HEK293 (cell line): ENCODE measurements around the gene OSCAR.

Source experiments
- ATF2 ChIP-seq: fragments of 450-650 bp; formaldehyde crosslinking; IDR thresholded peaks from 2 replicates; pipeline ENCODE4 v1.5.1; 2016; ENCODE audit warnings: missing biosample characterization, missing genetic modification characterization, low read depth
- GLI4 ChIP-seq: fragments of 450-650 bp; formaldehyde crosslinking; IDR thresholded peaks from 2 replicates; pipeline ENCODE4 v1.5.1; 2016; ENCODE audit warnings: missing biosample characterization, missing genetic modification characterization
- KLF10 ChIP-seq: fragments of 450-650 bp; IDR thresholded peaks from 2 replicates; pipeline ENCODE4 v1.5.1; 2018; ENCODE audit warnings: missing biosample characterization, mild to moderate bottlenecking, missing genetic modification characterization
- KLF16 ChIP-seq: fragments of 450-650 bp; formaldehyde crosslinking; IDR thresholded peaks from 2 replicates; pipeline ENCODE4 v1.5.1; 2017; ENCODE audit warnings: missing biosample characterization, missing genetic modification characterization
- SP2 ChIP-seq: fragments of 450-650 bp; formaldehyde crosslinking; IDR thresholded peaks from 2 replicates; pipeline ENCODE4 v1.5.1; 2016; ENCODE audit warnings: missing biosample characterization, missing genetic modification characterization
- ZBTB1 ChIP-seq: fragments of 450-650 bp; formaldehyde crosslinking; IDR thresholded peaks from 2 replicates; pipeline ENCODE4 v1.5.1; 2016; ENCODE audit warnings: missing biosample characterization, missing genetic modification characterization
- ZBTB21 ChIP-seq: fragments of 450-650 bp; formaldehyde crosslinking; IDR thresholded peaks from 2 replicates; pipeline ENCODE4 v1.5.1; 2017; ENCODE audit warnings: missing biosample characterization, missing genetic modification characterization
- ZBTB48 ChIP-seq: fragments of 450-650 bp; formaldehyde crosslinking; IDR thresholded peaks from 2 replicates; pipeline ENCODE4 v1.5.1; 2016; ENCODE audit warnings: missing biosample characterization, missing genetic modification characterization
- ZEB2 ChIP-seq: fragments of 450-650 bp; formaldehyde crosslinking; IDR thresholded peaks from 2 replicates; pipeline ENCODE4 v1.5.1; 2016; ENCODE audit warnings: missing biosample characterization, missing genetic modification characterization
- ZFP3 ChIP-seq: fragments of 450-650 bp; formaldehyde crosslinking; IDR thresholded peaks from 2 replicates; pipeline ENCODE4 v1.5.1; 2016; ENCODE audit warnings: low read depth, missing biosample characterization, missing genetic modification characterization
- ZFP37 ChIP-seq: fragments of 450-650 bp; formaldehyde crosslinking; IDR thresholded peaks from 2 replicates; pipeline ENCODE4 v1.5.1; 2016; ENCODE audit warnings: missing biosample characterization, missing genetic modification characterization
- ZNF132 ChIP-seq: fragments of 450-650 bp; formaldehyde crosslinking; IDR thresholded peaks from 2 replicates; pipeline ENCODE4 v1.5.1; 2017; ENCODE audit warnings: missing biosample characterization, missing genetic modification characterization, borderline replicate concordance
- ZNF184 ChIP-seq: fragments of 450-650 bp; IDR thresholded peaks from 2 replicates; pipeline ENCODE4 v1.5.1; 2018; ENCODE audit warnings: missing biosample characterization, mild to moderate bottlenecking, missing genetic modification characterization
- ZNF23 ChIP-seq: fragments of 450-650 bp; formaldehyde crosslinking; IDR thresholded peaks from 2 replicates; pipeline ENCODE4 v1.5.1; 2016; ENCODE audit warnings: missing biosample characterization, missing genetic modification characterization, borderline replicate concordance
- ZNF335 ChIP-seq: fragments of 450-650 bp; formaldehyde crosslinking; conservative IDR thresholded peaks from 2 replicates; pipeline ENCODE4 v1.5.1; 2016; ENCODE audit warnings: missing biosample characterization, missing genetic modification characterization
- ZNF37A ChIP-seq: fragments of 450-650 bp; IDR thresholded peaks from 2 replicates; pipeline ENCODE4 v1.5.1; 2018; ENCODE audit warnings: missing biosample characterization, missing genetic modification characterization
- ZNF48 ChIP-seq: fragments of 450-650 bp; formaldehyde crosslinking; IDR thresholded peaks from 2 replicates; pipeline ENCODE4 v1.5.1; 2016; ENCODE audit warnings: missing biosample characterization, missing genetic modification characterization
- ZNF513 ChIP-seq: fragments of 450-650 bp; IDR thresholded peaks from 2 replicates; pipeline ENCODE4 v1.5.1; 2018; ENCODE audit warnings: missing biosample characterization, missing genetic modification characterization
- ZNF514 ChIP-seq: fragments of 450-650 bp; formaldehyde crosslinking; IDR thresholded peaks from 2 replicates; pipeline ENCODE4 v1.5.1; 2016; ENCODE audit warnings: missing biosample characterization, missing genetic modification characterization
- ZNF558 ChIP-seq: fragments of 450-650 bp; formaldehyde crosslinking; IDR thresholded peaks from 2 replicates; pipeline ENCODE4 v1.5.1; 2016; ENCODE audit warnings: missing biosample characterization, missing genetic modification characterization
- ZNF677 ChIP-seq: fragments of 450-650 bp; IDR thresholded peaks from 2 replicates; pipeline ENCODE4 v1.5.0; 2018; ENCODE audit warnings: missing biosample characterization, mild to moderate bottlenecking, missing genetic modification characterization, moderate library complexity
- ZNF692 ChIP-seq: fragments of 450-650 bp; formaldehyde crosslinking; IDR thresholded peaks from 2 replicates; pipeline ENCODE4 v1.5.1; 2016; ENCODE audit warnings: missing biosample characterization, missing genetic modification characterization
- ZNF768 ChIP-seq: fragments of 450-650 bp; formaldehyde crosslinking; IDR thresholded peaks from 2 replicates; pipeline ENCODE4 v1.5.1; 2018; ENCODE audit warnings: missing biosample characterization, mild to moderate bottlenecking, missing genetic modification characterization
- ZNF776 ChIP-seq: fragments of 450-650 bp; formaldehyde crosslinking; IDR thresholded peaks from 2 replicates; pipeline ENCODE4 v1.5.0; 2017; ENCODE audit warnings: missing biosample characterization, missing genetic modification characterization, borderline replicate concordance
- TF ChIP-seq, protein P1 (sequence below): fragments of 450-650 bp; formaldehyde crosslinking; IDR thresholded peaks from 2 replicates; pipeline ENCODE4 v1.5.1; 2016; ENCODE audit warnings: missing biosample characterization, missing genetic modification characterization
- TF ChIP-seq, protein P2 (sequence below): fragments of 450-650 bp; formaldehyde crosslinking; IDR thresholded peaks from 2 replicates; pipeline ENCODE4 v1.5.1; 2016; ENCODE audit warnings: missing biosample characterization, missing genetic modification characterization, low read depth
- TF ChIP-seq, protein P3 (sequence below): fragments of 450-650 bp; formaldehyde crosslinking; IDR thresholded peaks from 2 replicates; pipeline ENCODE4 v1.5.1; 2017; ENCODE audit warnings: missing biosample characterization, missing genetic modification characterization
- TF ChIP-seq, protein P4 (sequence below): fragments of 450-650 bp; formaldehyde crosslinking; conservative IDR thresholded peaks from 2 replicates; pipeline ENCODE4 v1.5.1; 2016; ENCODE audit warnings: low read depth, missing biosample characterization, missing genetic modification characterization

OSCAR gene

DNA sequence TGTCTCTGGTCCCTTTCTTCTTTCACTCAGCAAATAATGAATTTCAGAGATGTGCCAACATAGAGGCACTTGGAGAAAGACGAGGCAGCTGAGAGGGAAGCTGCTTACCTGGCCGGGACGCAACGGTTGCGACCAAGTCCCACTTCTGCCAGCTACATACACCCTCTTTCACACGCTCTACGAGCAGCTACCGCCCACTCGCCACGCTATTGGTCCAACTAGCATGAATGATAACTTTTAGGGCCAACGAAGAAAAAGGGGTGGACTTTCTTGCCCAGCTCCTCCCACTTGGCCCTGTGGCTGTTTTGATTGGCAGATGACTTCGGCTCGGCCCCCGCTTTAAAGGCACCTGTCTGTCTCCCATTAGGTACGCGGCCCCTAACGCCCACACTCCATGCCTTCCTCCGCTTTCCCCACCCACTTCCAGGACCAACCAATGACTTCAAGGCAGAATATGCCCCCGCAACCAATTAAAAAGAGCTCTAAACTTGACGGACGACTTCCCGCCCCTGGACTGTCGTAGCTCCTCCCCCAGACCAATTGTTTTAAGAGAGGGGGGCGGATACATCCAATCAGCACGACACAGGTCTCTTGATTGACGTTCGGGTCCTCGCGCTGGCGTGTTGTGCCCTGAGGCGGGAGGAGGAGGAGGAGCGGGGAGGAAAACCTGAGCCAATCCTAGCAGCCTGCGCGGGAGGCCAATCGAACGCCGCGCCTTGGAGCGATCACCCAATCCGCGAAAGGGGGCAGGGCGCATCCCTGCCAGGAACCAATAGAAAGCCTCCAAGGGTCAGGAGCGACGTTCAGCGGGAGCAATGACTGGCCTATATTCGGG is 36.5 kb upstream of the OSCAR start (continued):
- TF ChIP-seq, protein P1, sequence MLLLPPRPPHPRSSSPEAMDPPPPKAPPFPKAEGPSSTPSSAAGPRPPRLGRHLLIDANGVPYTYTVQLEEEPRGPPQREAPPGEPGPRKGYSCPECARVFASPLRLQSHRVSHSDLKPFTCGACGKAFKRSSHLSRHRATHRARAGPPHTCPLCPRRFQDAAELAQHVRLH (tag by site-specific recombination) = no peak
- TF ChIP-seq ATF2 = no peak
- TF ChIP-seq SP2 (tag by site-specific recombination) = peak; percentile 94
- TF ChIP-seq GLI4 = no peak
- no peak for TF ChIP-seq ZNF37A (tag by site-specific recombination)
- no peak for TF ChIP-seq ZNF23 (tag by site-specific recombination)
- TF ChIP-seq KLF10 = no peak
- no peak for TF ChIP-seq ZNF132 (tag by site-specific recombination)
- no peak for TF ChIP-seq ZNF48 (tag by site-specific recombination)
- TF ChIP-seq, protein P2, sequence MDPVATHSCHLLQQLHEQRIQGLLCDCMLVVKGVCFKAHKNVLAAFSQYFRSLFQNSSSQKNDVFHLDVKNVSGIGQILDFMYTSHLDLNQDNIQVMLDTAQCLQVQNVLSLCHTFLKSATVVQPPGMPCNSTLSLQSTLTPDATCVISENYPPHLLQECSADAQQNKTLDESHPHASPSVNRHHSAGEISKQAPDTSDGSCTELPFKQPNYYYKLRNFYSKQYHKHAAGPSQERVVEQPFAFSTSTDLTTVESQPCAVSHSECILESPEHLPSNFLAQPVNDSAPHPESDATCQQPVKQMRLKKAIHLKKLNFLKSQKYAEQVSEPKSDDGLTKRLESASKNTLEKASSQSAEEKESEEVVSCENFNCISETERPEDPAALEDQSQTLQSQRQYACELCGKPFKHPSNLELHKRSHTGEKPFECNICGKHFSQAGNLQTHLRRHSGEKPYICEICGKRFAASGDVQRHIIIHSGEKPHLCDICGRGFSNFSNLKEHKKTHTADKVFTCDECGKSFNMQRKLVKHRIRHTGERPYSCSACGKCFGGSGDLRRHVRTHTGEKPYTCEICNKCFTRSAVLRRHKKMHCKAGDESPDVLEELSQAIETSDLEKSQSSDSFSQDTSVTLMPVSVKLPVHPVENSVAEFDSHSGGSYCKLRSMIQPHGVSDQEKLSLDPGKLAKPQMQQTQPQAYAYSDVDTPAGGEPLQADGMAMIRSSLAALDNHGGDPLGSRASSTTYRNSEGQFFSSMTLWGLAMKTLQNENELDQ (tag by site-specific recombination) = no peak
- TF ChIP-seq ZNF513 (tag by site-specific recombination) = peak; percentile 95
- TF ChIP-seq ZNF558 (tag by site-specific recombination) = no peak
- no peak for TF ChIP-seq ZNF677 (tag by site-specific recombination)
- no peak for TF ChIP-seq KLF16 (tag by site-specific recombination)
- no peak for TF ChIP-seq ZNF184 (tag by site-specific recombination)
- no peak for TF ChIP-seq ZNF776 (tag by site-specific recombination)
- TF ChIP-seq, protein P3, sequence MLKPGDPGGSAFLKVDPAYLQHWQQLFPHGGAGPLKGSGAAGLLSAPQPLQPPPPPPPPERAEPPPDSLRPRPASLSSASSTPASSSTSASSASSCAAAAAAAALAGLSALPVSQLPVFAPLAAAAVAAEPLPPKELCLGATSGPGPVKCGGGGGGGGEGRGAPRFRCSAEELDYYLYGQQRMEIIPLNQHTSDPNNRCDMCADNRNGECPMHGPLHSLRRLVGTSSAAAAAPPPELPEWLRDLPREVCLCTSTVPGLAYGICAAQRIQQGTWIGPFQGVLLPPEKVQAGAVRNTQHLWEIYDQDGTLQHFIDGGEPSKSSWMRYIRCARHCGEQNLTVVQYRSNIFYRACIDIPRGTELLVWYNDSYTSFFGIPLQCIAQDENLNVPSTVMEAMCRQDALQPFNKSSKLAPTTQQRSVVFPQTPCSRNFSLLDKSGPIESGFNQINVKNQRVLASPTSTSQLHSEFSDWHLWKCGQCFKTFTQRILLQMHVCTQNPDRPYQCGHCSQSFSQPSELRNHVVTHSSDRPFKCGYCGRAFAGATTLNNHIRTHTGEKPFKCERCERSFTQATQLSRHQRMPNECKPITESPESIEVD (tag by site-specific recombination) = no peak
- TF ChIP-seq ZNF768 (tag by site-specific recombination) = no peak
- TF ChIP-seq ZFP37 = no peak
- TF ChIP-seq, protein P4, sequence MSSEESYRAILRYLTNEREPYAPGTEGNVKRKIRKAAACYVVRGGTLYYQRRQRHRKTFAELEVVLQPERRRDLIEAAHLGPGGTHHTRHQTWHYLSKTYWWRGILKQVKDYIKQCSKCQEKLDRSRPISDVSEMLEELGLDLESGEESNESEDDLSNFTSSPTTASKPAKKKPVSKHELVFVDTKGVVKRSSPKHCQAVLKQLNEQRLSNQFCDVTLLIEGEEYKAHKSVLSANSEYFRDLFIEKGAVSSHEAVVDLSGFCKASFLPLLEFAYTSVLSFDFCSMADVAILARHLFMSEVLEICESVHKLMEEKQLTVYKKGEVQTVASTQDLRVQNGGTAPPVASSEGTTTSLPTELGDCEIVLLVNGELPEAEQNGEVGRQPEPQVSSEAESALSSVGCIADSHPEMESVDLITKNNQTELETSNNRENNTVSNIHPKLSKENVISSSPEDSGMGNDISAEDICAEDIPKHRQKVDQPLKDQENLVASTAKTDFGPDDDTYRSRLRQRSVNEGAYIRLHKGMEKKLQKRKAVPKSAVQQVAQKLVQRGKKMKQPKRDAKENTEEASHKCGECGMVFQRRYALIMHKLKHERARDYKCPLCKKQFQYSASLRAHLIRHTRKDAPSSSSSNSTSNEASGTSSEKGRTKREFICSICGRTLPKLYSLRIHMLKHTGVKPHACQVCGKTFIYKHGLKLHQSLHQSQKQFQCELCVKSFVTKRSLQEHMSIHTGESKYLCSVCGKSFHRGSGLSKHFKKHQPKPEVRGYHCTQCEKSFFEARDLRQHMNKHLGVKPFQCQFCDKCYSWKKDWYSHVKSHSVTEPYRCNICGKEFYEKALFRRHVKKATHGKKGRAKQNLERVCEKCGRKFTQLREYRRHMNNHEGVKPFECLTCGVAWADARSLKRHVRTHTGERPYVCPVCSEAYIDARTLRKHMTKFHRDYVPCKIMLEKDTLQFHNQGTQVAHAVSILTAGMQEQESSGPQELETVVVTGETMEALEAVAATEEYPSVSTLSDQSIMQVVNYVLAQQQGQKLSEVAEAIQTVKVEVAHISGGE = no peak
- no peak for TF ChIP-seq ZBTB1 (tag by site-specific recombination)
- TF ChIP-seq ZEB2 (tag by site-specific recombination) = no peak
- no peak for TF ChIP-seq ZNF514 (tag by site-specific recombination)
- no peak for TF ChIP-seq ZBTB21 (tag by site-specific recombination)
- no peak for TF ChIP-seq ZFP3 (tag by site-specific recombination)
- TF ChIP-seq ZNF692 (tag by site-specific recombination) = no peak
- TF ChIP-seq ZBTB48 (tag by site-specific recombination) = peak; percentile 51; the same call in 1 of the 2 replicates
- peak; percentile 79; the same call in 1 of the 2 replicates for TF ChIP-seq ZNF335 (tag by site-specific recombination)
